Upper lobe of right lung (tissue), 1 donor: ENCODE measurements around the gene HSBP1. TPM values are rescaled to one million over a fixed set of nuclear protein-coding genes. Genes with fewer than 3 reads are reported as not detected.

ENCODE experiments used
- ATAC-seq: fragments of 200-7000 bp; cut with Tn5 transposase; one replicate; pipeline ENCODE4 v1.9.1; 2020; ENCODE audit warnings: mild to moderate bottlenecking, moderate library complexity
- DNase-seq: peaks from one replicate; pipeline ENCODE4 v3.0.0-alpha.2; 2020
- H3K27ac ChIP-seq: fragments of 200-600 bp; one replicate; pipeline ENCODE4 v1.8.0; 2022
- H3K27me3 ChIP-seq: fragments of 200-600 bp; one replicate; pipeline ENCODE4 v1.8.0; 2022; ENCODE audit warnings: mild to moderate bottlenecking
- H3K36me3 ChIP-seq: fragments of 200-600 bp; one replicate; pipeline ENCODE4 v1.8.0; 2022
- H3K4me1 ChIP-seq: fragments of 200-600 bp; one replicate; pipeline ENCODE4 v1.8.0; 2022
- H3K4me3 ChIP-seq: fragments of 200-600 bp; one replicate; pipeline ENCODE4 v1.8.0; 2022; ENCODE audit warnings: mild to moderate bottlenecking
- H3K9me3 ChIP-seq: fragments of 200-600 bp; one replicate; pipeline ENCODE4 v1.8.0; 2022
- intact Hi-C: fragments of 100-400 bp; cut with DNase I; formaldehyde crosslinking; loops from one replicate; pipeline ENCODE4 v1.11.0; 2022
- long read RNA-seq: library from polyadenylated mRNA; unstranded; transcript quantifications from one replicate; pipeline ENCODE4 v2.0.0, GENCODE V29; 2021
- total RNA-seq: library from RNA; stranded (reverse); fragmentation: NEBNext Ultra II Directional; extraction: Animal tissue kit (Norgen Biotek cat#: 25700); gene quantifications from one replicate; pipeline ENCODE4 v1.2.1, GENCODE V29; 2021
- TF ChIP-seq, protein P1 (sequence below): fragments of 200-600 bp; IDR thresholded peaks from one replicate; pipeline ENCODE4 v1.8.0; 2022; ENCODE audit warnings: antibody characterized with exemption
- donor health status: DM: no; HTN: yes; CAD: no; lungs with severe emphysema.

The HSBP1 gene
- 86.2 TPM for total RNA-seq
- long read RNA-seq, full-length matches to known transcripts, result 108 of 110 reads
- long read RNA-seq, partial matches to known transcripts, result 0 of 110 reads
- long read RNA-seq, other reads (novel, unspliced or antisense), result 2 of 110 reads

GRCh38 chr16:83807710-83808572 lies at the start of gene HSBP1:
TSS of gene HSBP1 (plus strand) at chr16:83807978. CDS start at chr16:83808077, 99 bp downstream.
- peaks cover 37% of the 10 kb centered on the region for H3K36me3 ChIP-seq
- peak within 1 kb of the TSS; percentile 82 for H3K27ac ChIP-seq
- H3K4me3 ChIP-seq, result peak within 1 kb of the TSS; percentile 84
- no peaks in the 10 kb centered on the region for H3K27me3 ChIP-seq
- H3K9me3 ChIP-seq, result no peaks in the 10 kb centered on the region
- DNase-seq (peak; percentile 98), ATAC-seq (peak; percentile 99)
- peaks cover 17% of the 10 kb centered on the region for H3K4me1 ChIP-seq
- intact Hi-C loops, result no loop called here
- TF ChIP-seq, protein P1, sequence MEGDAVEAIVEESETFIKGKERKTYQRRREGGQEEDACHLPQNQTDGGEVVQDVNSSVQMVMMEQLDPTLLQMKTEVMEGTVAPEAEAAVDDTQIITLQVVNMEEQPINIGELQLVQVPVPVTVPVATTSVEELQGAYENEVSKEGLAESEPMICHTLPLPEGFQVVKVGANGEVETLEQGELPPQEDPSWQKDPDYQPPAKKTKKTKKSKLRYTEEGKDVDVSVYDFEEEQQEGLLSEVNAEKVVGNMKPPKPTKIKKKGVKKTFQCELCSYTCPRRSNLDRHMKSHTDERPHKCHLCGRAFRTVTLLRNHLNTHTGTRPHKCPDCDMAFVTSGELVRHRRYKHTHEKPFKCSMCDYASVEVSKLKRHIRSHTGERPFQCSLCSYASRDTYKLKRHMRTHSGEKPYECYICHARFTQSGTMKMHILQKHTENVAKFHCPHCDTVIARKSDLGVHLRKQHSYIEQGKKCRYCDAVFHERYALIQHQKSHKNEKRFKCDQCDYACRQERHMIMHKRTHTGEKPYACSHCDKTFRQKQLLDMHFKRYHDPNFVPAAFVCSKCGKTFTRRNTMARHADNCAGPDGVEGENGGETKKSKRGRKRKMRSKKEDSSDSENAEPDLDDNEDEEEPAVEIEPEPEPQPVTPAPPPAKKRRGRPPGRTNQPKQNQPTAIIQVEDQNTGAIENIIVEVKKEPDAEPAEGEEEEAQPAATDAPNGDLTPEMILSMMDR, result no peak

GRCh38 chr16:83762141-83762991 lies 45.4 kb upstream of the HSBP1 start:
- Histone ChIP-seq H3K4me1 (no peaks in the 10 kb centered on the region), H3K4me3 (no peak overlapping the region), H3K9me3 (peaks cover 9% of the 10 kb centered on the region), H3K36me3 (no peaks in the 10 kb centered on the region), H3K27me3 (no peaks in the 10 kb centered on the region), H3K27ac (no peak overlapping the region)
- TF ChIP-seq, protein P1, result no peak
- no peak for ATAC-seq
- intact Hi-C loops, result no loop called here
- DNase-seq, result no peak

GRCh38 chr16:83762992-83763358 lies 44.8 kb upstream of the HSBP1 start:
- Histone ChIP-seq H3K36me3 (no peaks in the 10 kb centered on the region), H3K4me1 (no peaks in the 10 kb centered on the region), H3K27me3 (no peaks in the 10 kb centered on the region), H3K27ac (no peak overlapping the region), H3K9me3 (peaks cover 9% of the 10 kb centered on the region), H3K4me3 (no peak overlapping the region)
- TF ChIP-seq, protein P1, result no peak
- intact Hi-C loops, result no loop called here
- ATAC-seq (no peak), DNase-seq (no peak)

- Histone ChIP-seq H3K36me3 (no peaks in the 10 kb centered on the region), H3K27me3 (no peaks in the 10 kb centered on the region), H3K4me3 (no peak overlapping the region), H3K4me1 (no peaks in the 10 kb centered on the region), H3K9me3 (no peaks in the 10 kb centered on the region), H3K27ac (no peak overlapping the region)
- TF ChIP-seq, protein P1, result no peak
- no peak for ATAC-seq
- DNase-seq, result no peak
- intact Hi-C loops, result no loop called here
Measured at GRCh38 chr16:83768986-83769385, 38.8 kb upstream of the HSBP1 start.

DNA sequence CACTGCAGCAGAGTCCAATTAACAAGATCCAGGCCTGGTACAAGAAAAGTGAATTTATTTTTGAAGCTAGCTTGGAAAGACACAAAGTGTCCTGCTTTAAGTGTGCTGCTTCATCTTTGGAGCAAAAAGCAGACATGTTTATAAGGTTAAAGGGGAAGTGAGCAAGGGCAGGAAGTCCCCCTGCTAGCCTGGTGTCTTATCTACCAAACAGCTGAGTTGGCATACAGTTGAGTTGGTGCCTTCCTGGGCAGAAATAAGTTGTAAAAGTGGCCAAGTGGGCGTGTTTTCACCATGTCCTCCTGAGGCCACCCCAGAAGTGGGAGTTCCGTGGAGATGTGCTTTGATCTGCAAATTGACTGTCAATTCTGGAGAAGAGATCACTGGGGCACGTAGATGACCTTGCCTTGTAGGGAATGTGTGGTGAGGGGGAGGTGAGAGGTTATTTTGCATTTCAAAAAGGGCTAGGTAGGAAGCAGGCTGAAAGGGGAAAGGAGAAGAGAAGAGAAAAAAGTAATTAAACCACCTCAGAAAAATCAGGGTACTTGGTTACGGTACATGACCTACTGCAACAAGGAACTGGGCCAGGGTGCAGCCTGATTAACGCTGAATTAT lies 38.3 kb upstream of the HSBP1 start:
- ATAC-seq, result peak; percentile 22
- no peak overlapping the region for H3K4me3 ChIP-seq
- H3K27me3 ChIP-seq, result no peaks in the 10 kb centered on the region
- no peaks in the 10 kb centered on the region for H3K4me1 ChIP-seq
- no peaks in the 10 kb centered on the region for H3K9me3 ChIP-seq
- intact Hi-C loops, result no loop called here
- DNase-seq, result no peak
- no peaks in the 10 kb centered on the region for H3K36me3 ChIP-seq
- H3K27ac ChIP-seq, result no peak overlapping the region
- TF ChIP-seq, protein P1, result no peak
